Naive thymus-derived CD8-positive, alpha-beta T cell (primary cell): ENCODE measurements around the gene R3HDM4. TPM values are rescaled to one million over a fixed set of nuclear protein-coding genes. Genes with fewer than 3 reads are reported as not detected.

Experiments
- ATAC-seq, 2 donors: fragments of 150-1000 bp; cut with Tn5 transposase in 1 of 2; sonication (Bioruptor Pico), chemical (Tn5 transposase) in 1 of 2; 1 replicate in 1 of 2; 2 replicates in 1 of 2; pipeline ENCODE4 v1.10.0; 2021; ENCODE audit warnings: mild to moderate bottlenecking in 2 of 2, moderate library complexity in 2 of 2
- POLR2A ChIA-PET: fragments of 350-600 bp; sonication (Branson Sonifier 250); formaldehyde crosslinking; loops from one replicate; lab custom pipeline; 2021; ENCODE audit warnings: antibody characterized with exemption; lab: Charles Lee
- DNase-seq, 10 donors: peaks; one replicate each; pipeline versions ENCODE4 v3.0.0 to v3.0.0-alpha.2; 2020 to 2022
- H3K27ac Mint-ChIP-seq, 10 donors: one replicate each; pipeline ENCODE4 v1.8.0; 2020 to 2022; ENCODE audit warnings: mild to moderate bottlenecking in 10 of 10, mixed read lengths in 10 of 10, moderate library complexity in 4 of 10, inconsistent platforms in 1 of 10
- H3K27me3 Mint-ChIP-seq, 5 donors: one replicate each; pipeline ENCODE4 v1.8.0; 2021 to 2022; ENCODE audit warnings: mixed read lengths in 5 of 5
- H3K36me3 Mint-ChIP-seq, 3 donors: one replicate each; pipeline ENCODE4 v1.8.0; 2020 to 2022; ENCODE audit warnings: mixed read lengths in 3 of 3, mild to moderate bottlenecking in 2 of 3, inconsistent platforms in 1 of 3
- H3K4me1 Mint-ChIP-seq, 4 donors: one replicate each; pipeline ENCODE4 v1.8.0; 2021 to 2022; ENCODE audit warnings: mixed read lengths in 4 of 4
- H3K4me3 Mint-ChIP-seq, 10 donors: one replicate each; pipeline ENCODE4 v1.8.0; 2020 to 2022; ENCODE audit warnings: mild to moderate bottlenecking in 10 of 10, mixed read lengths in 10 of 10, moderate library complexity in 6 of 10, inconsistent platforms in 1 of 10
- H3K9me3 Mint-ChIP-seq, 9 donors: one replicate each; pipeline ENCODE4 v1.8.0; 2020 to 2022; ENCODE audit warnings: mixed read lengths in 9 of 9, mild to moderate bottlenecking in 3 of 9, inconsistent platforms in 1 of 9, moderate library complexity in 1 of 9
- polyA plus RNA-seq, 3 donors: library from polyadenylated mRNA; unstranded; fragments of 300-500 nt; fragmentation: Illumina TruSeq; gene quantifications; one replicate each; pipeline ENCODE4 v1.2.3, GENCODE V29; 2021
- total RNA-seq, 8 experiments: library from RNA in 2 of 8; stranded (reverse) in 2 of 8; gene quantifications; one replicate each; pipeline ENCODE4 v1.2.3 and lab custom pipeline; 2021 to 2026

R3HDM4 gene
- total and polyA plus RNA-seq, 5 experiments from 2014 or later, result 137 to 238 (median 182) TPM

- no peaks in the 10 kb centered on the region for H3K27me3 Mint-ChIP-seq
- peaks cover 0 to 2% (median 0%) of the 10 kb centered on the region in 3 donors for H3K36me3 Mint-ChIP-seq
- DNase-seq (no peak), ATAC-seq (peak in 1 of 2 donors; percentile 37)
- no peaks in the 10 kb centered on the region for H3K9me3 Mint-ChIP-seq
- POLR2A ChIA-PET, result interaction anchor here (1.0 to 1.2 kb wide), 2 partner anchors 29 to 31 kb away, joined by 3 read pairs; partner anchors contain the start of gene WDR18
- H3K4me1 Mint-ChIP-seq, result peaks cover 2 to 24% (median 7%) of the 10 kb centered on the region in 4 donors
- peak overlapping the region in 7 of 10 donors; percentile 10 to 45 (median 32) for H3K4me3 Mint-ChIP-seq
- H3K27ac Mint-ChIP-seq, result peak overlapping the region in 2 of 10 donors; percentile 12 to 37
Measured at GRCh38 chr19:953445-954271, 40.6 kb upstream of the R3HDM4 start.

- Mint-ChIP-seq H3K36me3 (peaks cover 0 to 2% (median 0%) of the 10 kb centered on the region in 3 donors), H3K27me3 (no peaks in the 10 kb centered on the region)
- POLR2A ChIA-PET, result interaction anchor here (1.0 to 1.2 kb wide), 3 partner anchors 15 to 32 kb away, joined by 3 to 4 read pairs (median 3); partner anchors contain the start of gene WDR18
Measured at GRCh38 chr19:952680-953444, 39.8 kb upstream of the R3HDM4 start.

DNA sequence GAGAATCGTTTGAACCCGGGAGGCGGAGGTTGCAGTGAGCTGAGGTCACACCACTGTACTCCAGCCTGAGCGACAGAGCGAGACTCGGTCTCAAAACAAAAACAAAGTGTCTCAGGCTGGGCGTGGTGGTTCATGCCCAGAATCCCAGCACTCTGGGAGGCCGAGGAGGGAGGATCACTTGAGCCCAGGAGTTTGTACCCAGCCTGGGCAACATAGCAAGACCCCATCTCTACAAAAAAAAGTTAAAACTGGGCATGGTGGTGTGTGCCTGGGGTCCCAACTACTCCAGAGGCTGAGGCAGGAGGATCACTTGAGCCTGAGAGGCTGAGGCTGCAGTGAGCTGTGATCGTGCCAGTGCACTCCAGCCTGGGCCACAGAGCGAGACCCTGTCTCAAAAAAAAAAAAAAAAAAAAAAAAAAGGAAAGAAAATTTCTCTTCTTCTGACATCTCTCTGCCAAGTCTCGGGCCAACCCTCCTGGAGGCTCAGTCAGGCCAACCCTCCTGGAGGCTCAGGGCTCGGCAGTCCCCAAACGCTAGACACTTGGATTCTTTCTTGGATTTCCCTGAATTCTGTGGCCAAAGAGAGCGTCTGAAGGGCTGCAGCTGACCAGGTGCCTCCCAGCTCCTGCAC, 39.1 kb upstream of the R3HDM4 start:
- Mint-ChIP-seq H3K27ac (peak overlapping the region in 3 of 10 donors; percentile 10 to 79 (median 11)), H3K4me3 (peak overlapping the region in 2 of 10 donors; percentile 10 to 19), H3K27me3 (no peaks in the 10 kb centered on the region), H3K36me3 (peaks cover 0 to 2% (median 0%) of the 10 kb centered on the region in 3 donors), H3K4me1 (peaks cover 2 to 28% (median 7%) of the 10 kb centered on the region in 4 donors), H3K9me3 (no peaks in the 10 kb centered on the region)
- DNase-seq, result no peak
- no peak for ATAC-seq
- POLR2A ChIA-PET, result interaction anchor here (1.0 to 1.2 kb wide), 2 partner anchors 14 to 19 kb away, joined by 3 to 4 read pairs; no protein-coding TSS in a partner anchor

More at GRCh38 chr19:952680-953444, 39.8 kb upstream of the R3HDM4 start:
- no peak for DNase-seq
- Mint-ChIP-seq H3K27ac (peak overlapping the region in 1 of 10 donors; percentile 48), H3K4me1 (peaks cover 2 to 24% (median 7%) of the 10 kb centered on the region in 4 donors), H3K4me3 (peak overlapping the region in 5 of 10 donors; percentile 32 to 53 (median 45)), H3K9me3 (no peaks in the 10 kb centered on the region)
- ATAC-seq, result no peak

DNA sequence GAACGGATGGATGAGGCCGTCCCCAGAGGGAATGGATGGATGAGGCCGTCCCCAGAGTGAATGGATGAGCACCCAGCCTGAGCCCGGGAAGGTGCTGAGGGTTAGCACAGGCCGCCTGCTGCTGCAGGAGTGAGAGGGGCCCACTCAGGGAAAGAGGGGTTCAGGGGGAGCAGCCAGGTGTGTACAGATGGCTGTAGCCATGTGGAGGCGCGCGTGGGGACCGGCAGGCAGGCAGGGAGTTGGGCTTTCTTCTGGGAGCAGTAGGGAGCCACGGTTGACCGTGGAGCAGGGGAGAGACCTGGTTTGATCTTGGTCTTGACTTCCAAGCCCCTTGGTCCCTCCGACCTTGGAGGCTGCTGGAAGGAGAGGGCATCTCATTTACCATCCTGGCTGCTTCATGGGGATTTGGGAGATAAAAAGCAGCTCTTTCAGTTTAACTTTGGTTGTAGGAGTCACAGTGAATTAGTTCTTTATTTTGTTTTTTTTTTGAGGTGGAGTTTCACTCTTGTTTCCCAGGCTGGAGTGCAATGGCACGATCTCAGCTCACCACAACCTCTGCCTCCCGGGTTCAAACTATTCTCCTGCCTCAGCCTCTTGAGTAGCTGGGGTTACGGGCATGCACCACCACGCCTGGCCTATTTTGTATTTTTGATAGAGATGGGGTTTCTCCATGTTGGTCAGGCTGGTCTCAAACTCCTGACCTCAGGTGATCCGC, 37.5 kb upstream of the R3HDM4 start:
- ATAC-seq (no peak), DNase-seq (no peak)
- POLR2A ChIA-PET, result no interaction called here
- Mint-ChIP-seq H3K9me3 (no peaks in the 10 kb centered on the region), H3K27ac (peak overlapping the region in 1 of 10 donors; percentile 18), H3K36me3 (peaks cover 0 to 2% (median 0%) of the 10 kb centered on the region in 3 donors), H3K4me1 (peaks cover 2 to 28% (median 7%) of the 10 kb centered on the region in 4 donors), H3K27me3 (no peaks in the 10 kb centered on the region), H3K4me3 (no peak overlapping the region)

DNA sequence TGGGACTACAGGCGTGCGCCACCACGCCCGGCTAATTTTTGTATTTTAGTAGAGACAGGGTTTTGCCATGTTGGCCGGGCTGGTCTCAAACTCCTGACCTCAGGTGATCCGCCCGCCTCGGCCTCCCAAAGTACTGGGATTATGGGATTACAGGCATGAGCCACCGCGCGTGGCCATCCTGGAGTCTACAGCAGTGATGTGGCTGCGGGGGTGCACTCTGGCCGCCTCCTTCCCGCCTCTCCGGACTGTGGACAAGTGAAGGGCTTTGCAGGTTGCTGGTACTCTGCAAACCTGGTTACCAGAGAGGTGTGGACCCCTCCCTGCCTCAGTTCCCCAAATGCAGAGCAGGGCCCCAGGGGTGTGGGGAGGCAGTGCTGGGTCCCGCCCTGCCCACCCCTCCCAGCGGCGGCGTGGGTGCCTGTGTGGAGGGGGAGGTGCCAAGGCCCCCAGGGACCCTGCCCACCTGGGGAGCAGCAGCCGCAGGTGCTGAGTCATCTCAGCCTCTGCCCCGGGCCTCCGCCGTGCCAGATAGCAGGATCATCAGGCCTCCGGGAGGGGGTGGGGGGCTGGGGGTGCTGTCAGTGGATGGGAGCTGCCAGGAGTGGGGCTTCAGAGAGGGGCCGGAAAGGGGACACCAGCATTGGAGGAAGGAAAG, 36.0 kb upstream of the R3HDM4 start:
- peaks cover 4 to 28% (median 6%) of the 10 kb centered on the region in 4 donors for H3K4me1 Mint-ChIP-seq
- DNase-seq (no peak), ATAC-seq (no peak)
- no peaks in the 10 kb centered on the region for H3K9me3 Mint-ChIP-seq
- no peak overlapping the region for H3K4me3 Mint-ChIP-seq
- no peak overlapping the region for H3K27ac Mint-ChIP-seq
- no peaks in the 10 kb centered on the region for H3K27me3 Mint-ChIP-seq
- no peaks in the 10 kb centered on the region for H3K36me3 Mint-ChIP-seq
- POLR2A ChIA-PET, result interaction anchor here (0.6 kb wide), 1 partner anchor 11 kb away, joined by 3 read pairs; no protein-coding TSS in a partner anchor

DNA sequence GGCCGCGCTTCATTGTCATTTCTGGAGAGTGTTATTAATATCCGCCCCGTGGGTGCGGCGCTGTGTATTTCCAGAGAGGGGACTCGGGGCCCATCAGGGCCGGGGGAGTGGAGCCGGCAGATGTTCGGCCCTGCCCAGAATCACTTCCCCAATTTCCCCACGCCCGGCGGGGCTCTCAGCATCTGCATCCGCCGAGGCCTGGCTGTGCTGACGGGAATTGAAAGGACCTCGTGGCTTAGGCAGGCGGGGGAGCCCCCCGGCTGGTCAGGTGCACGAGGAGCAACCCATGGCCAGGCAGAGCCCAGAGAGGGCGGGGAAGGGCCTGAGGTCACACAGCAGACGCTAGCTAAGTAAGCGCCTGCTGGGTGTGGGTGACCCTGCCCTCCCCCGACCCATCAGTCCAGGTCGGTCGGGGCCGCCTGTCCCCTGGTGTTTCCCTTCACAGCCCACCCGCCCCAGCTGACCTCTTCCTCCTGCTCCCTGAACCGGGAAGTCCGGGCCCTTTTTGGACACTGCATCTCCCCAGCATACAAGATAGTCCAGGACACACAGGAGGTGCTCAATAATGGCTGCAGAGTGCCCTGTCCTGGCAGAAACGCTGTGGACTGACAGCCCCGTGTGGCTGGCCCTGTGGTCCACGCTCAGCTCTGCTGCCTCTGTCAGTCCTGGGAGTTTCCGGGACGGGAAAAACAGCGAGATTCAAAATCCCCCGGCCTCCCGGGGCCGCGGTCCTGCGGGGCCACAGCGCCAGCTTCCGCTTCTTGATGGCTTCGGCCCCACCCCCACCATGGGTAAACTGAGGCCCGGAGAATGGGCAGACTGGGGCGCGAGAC, 34.9 kb upstream of the R3HDM4 start:
- DNase-seq, result peak in 1 of 10 donors; percentile 44
- POLR2A ChIA-PET, result interaction anchor here (0.6 to 0.9 kb wide), 3 partner anchors 10 to 353 kb away, joined by 3 to 4 read pairs (median 3); partner anchors contain the start of gene FAM174C
- H3K27ac Mint-ChIP-seq, result no peak overlapping the region

GRCh38 chr19:947090-947706, 34.2 kb upstream of the R3HDM4 start:
- POLR2A ChIA-PET, result interaction anchor here (0.9 kb wide), 1 partner anchor 328 kb away, joined by 3 read pairs; the partner anchor contains the start of gene FAM174C
- H3K9me3 Mint-ChIP-seq, result no peaks in the 10 kb centered on the region
- no peak for ATAC-seq
- no peaks in the 10 kb centered on the region for H3K36me3 Mint-ChIP-seq
- no peak overlapping the region for H3K27ac Mint-ChIP-seq
- no peak overlapping the region for H3K4me3 Mint-ChIP-seq
- DNase-seq, result no peak
- no peaks in the 10 kb centered on the region for H3K27me3 Mint-ChIP-seq
- H3K4me1 Mint-ChIP-seq, result peaks cover 0 to 16% (median 2%) of the 10 kb centered on the region in 4 donors

More for the DNA sequence above, 34.9 kb upstream of the R3HDM4 start:
- H3K27me3 Mint-ChIP-seq, result no peaks in the 10 kb centered on the region
- no peak overlapping the region for H3K4me3 Mint-ChIP-seq
- peaks cover under 1 to 20% (median 3%) of the 10 kb centered on the region in 4 donors for H3K4me1 Mint-ChIP-seq
- peak in 1 of 2 donors; percentile 57 for ATAC-seq
- no peaks in the 10 kb centered on the region for H3K36me3 Mint-ChIP-seq
- no peaks in the 10 kb centered on the region for H3K9me3 Mint-ChIP-seq

DNA sequence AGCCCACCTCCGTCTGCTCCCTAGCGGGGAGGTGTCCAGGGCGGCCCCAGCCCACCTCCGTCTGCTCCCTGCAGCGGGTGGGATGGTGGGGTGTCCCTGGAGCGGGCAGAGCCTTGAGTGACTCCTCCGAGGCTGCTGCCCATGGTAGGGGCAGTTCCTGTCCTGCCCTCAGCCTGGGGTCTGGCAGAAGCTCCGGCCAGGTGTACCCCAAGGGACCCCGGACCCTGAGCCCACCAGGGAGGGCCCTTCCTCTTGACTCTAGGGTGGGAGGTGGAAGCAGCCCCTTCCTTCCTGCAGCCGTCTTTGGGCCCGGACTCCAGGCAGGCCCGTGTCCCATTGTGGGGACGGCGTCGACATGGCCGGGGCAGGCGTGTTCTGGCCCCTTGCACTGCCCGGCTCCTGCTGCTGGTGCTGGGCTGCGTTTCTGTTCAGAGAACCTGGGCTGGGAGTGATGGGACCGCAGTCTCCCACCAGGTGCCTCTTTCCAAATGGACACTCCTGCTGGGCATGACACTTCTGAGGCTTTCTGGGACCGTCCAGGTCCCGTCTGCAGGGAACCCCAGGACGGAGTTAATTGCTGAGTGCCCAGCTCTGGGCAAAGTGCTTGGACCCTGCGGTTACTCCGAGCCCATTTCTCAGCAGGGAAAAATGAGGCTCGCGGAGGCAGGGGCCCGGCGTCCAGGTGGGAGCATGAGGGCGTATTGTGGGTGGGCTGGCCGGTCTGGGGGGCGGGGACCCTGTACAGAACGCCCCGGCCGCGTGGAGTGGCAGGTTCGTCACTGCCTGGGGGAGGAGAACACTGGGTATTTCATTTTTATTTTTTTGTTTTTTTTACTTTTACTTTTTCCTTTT, 32.6 kb upstream of the R3HDM4 start:
- H3K9me3 Mint-ChIP-seq, result no peaks in the 10 kb centered on the region
- no peak for ATAC-seq

DNA sequence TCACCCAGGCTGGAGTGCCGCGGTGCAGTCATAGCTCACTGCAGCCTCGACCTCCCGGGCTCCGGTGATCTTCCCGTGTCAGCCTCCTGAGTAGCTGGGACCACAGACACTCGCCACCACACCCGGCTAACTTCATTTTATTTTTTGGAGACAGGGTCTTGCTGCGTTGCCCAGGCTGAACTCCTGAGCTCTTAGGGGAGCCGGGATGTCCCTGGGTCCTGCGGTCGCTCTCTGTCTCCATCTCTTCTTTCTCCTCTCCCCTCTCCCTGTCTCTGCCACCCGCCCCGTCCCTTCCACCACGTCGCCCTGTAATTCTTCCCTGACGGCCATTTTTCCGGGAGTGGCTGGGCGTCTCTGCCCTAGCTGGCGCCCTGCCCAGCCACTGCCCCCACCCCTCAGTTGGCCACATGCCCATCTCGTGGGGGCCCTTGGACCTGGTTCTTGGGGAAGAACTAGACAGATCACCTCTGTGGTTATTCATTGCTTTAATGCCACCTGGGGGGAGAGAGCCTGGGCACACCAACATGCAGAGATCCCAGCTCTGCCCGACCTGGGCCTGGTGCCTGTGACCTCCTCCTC, 31.7 kb upstream of the R3HDM4 start:
- no peak overlapping the region for H3K4me3 Mint-ChIP-seq
- H3K27ac Mint-ChIP-seq, result peak overlapping the region in 1 of 10 donors; percentile 43
- POLR2A ChIA-PET, result no interaction called here
- no peak for DNase-seq
- no peak for ATAC-seq
- no peaks in the 10 kb centered on the region for H3K36me3 Mint-ChIP-seq
- no peaks in the 10 kb centered on the region for H3K27me3 Mint-ChIP-seq
- peaks cover 12 to 20% (median 17%) of the 10 kb centered on the region in 4 donors for H3K4me1 Mint-ChIP-seq
- H3K9me3 Mint-ChIP-seq, result peaks cover 0 to 2% (median 0%) of the 10 kb centered on the region in 9 donors

More for the DNA sequence above, 32.6 kb upstream of the R3HDM4 start:
- no peak for DNase-seq
- Mint-ChIP-seq H3K27ac (no peak overlapping the region), H3K4me3 (no peak overlapping the region), H3K27me3 (no peaks in the 10 kb centered on the region), H3K36me3 (no peaks in the 10 kb centered on the region), H3K4me1 (peaks cover 8 to 16% (median 9%) of the 10 kb centered on the region in 4 donors)
- POLR2A ChIA-PET, result interaction anchor here (0.7 kb wide), 1 partner anchor 143 kb away, joined by 4 read pairs; no protein-coding TSS in a partner anchor
